SKM-1 treated with dmso at 0.1 percent for 144 hours (cell line): Measurements from ENCODE around the gene LAD1.

Experiments used
- DNase-seq: peaks from one replicate; lab custom pipeline; 2025; ENCODE audit not compliant: unreplicated experiment; lab: John Stamatoyannopoulos, UW

LAD1 gene

GRCh38 chr1:201364808-201365105 lies 34.4 kb downstream of the LAD1 start:
- no peak for DNase-seq

GRCh38 chr1:201363467-201363866 lies 35.7 kb downstream of the LAD1 start:
- DNase-seq, result no peak

DNA sequence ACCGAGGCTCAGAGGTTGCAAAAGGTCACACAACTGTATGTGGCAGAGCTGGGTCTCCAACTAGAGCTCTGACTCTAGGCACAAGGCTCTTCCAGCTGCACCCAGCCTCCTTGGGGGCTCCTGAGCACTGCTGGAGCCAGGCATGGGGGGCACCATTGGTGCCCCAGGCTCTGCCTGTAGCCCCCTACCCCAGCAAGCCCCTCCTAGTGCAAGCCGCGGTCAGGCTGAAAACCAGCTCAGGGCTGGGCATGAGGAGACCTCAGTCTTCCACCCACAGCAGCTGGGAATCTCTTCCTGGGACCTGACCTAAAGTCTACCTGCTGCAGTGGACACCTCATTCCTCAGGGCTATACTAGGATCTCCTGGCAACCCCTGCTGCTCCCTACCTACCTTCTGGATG lies 36.2 kb downstream of the LAD1 start:
- no peak for DNase-seq

DNA sequence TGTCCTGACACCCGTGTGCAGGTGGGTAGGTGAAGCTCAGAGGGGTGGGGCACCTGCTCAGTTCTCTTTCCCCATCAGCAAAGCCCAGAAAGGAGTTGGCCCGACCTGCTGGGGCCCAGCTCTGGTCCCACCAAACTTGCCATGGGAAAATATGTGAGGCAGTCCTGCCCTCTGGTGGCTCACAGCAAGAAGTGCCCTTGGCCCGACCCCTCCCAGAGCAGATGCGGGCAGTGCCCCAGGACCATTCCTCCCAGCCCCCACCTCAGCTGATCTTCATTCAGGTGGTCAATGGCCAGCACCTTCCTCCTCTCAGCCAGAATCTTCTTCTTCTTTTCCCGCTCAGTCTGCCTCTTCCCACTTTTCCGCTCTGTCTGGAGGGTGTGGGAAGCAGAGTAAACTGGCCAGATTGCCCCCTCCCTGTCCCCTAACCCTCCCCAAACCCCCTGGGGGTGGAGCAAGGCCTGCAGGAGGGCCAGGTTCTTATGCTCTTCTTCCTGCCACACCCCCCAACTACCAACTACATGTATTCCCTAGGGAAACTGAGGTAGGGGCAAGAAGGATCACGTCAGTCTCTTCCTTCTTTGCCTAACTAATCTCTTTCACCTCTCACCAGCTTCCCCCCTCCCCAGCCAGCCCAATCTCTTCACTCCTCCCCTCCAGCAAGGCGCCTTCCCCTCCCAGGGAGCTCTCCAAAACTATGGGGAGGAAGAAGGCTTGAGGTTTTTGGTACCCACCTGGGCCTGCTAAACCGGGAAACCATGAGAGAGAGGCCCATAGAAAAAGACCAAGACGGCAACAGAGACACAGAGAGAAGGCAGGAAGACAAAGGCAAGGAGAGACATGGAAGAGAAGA lies 37.2 kb downstream of the LAD1 start:
- DNase-seq, result peak; percentile 68

DNA sequence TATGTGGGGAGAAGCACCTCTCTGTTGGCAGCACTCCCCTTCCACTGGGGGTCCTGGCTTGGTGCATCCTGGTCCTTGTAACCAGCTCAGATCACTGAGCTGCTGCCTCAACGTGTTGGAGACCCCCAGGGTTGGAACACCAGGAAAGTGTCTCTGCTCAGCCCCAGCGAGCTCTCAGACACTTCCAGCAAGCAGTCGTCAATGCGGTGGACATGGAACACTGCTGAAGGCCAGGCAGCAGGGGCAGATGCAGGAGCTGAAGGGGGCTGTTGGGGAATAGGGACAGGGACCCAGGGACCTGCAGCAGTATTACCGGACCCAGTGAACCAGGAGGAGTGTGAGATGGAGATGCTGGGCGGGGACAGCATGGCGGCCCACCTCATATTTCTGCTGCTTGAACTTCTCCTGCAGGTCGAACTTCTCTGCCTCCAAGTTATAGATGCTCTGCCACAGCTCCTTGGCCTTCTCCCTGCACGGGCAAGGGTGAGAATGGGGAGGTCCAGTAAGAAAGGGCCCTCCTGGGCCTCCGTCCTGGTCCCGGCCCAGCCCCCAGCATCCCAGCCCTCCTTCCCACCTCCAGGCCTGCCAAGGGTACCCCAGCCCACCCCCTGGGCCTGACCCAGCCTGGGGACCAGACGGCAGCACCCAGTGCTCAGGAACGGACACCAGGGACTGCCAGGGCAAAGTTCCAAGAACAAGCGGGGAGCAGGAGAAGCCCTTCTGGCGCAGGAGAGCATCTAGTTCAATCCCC lies 38.0 kb downstream of the LAD1 start:
- DNase-seq, result no peak

DNA sequence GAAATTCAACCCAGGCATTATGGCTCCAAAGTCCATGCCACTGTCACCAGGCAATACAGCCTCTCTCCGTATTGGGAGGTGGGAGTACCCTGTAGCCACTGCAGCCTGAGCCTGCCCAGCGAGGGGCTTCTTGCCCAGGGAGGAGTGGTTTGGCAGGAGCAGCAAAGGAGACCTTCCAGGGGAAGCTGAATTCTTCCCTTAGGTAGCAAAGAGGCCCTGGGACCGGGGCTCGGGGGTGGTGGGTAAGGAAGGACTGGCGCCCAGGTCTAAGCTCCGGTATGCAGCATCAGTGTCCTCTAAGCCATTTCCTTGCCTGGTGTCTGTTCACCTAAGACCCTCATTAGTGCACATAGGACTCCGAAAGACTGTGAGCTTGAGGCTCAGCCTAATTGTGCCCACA lies 38.6 kb downstream of the LAD1 start:
- no peak for DNase-seq

- DNase-seq, result no peak
Observed at GRCh38 chr1:201359873-201360210, 39.3 kb downstream of the LAD1 start.

DNA sequence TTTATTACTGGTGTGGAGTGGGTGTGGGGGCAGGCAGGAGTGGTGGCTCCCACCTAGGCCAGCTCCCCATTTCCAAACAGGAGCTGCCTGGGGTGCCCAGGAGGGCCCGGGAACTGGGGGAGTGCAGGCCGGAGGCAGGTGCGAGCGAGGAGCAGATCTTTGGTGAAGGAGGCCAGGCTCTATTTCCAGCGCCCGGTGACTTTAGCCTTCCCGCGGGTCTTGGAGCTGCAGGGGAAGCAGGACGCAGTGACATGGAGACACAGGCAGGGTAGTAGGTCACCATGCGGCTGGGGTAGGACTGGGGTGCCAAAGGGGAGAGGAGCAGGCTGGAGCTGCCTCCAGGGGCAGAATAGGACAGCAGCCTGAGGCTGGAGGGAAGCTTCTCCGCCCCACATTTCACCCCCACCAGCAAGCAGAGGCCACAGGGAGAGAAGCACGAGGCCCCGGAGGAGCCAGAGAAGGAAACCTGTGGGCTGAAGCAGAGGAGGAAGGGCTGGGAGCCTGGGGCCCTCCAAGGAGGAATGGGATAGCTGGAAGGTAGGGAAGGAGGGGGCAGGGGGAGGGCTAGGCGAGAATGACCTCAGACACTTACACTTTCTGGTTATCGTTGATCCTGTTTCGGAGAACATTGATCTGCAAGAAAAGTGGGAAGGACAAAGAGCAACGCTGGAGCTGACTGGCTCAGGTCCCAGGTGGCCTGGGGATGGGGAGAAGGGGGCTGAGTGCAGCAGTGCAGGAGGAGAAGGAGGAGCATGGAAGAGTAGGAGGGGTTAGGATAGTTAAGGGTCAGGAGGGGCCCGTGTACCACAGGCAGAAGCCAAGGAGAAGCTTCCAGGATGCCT lies 39.9 kb downstream of the LAD1 start:
- no peak for DNase-seq

DNA sequence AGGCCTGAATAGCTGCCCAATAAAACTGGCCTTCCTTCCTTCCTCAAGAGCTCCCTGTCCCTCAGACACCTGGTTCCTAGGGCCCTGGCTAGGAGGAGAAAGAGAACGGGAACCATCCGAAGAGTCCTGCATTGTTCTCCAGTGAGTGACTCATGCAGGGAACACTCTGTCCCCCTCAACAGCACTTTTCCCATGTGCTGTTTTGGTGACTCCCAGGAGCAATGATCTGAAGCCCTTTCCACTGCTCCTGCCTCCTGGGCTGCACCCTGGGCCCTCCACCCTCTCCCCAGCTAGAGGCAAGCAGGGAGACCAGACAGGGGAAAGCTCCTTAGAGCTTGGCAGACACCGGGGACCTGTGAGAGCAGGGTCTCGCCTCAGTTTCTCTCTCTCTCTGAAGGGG lies 40.5 kb downstream of the LAD1 start:
- DNase-seq, result no peak

- DNase-seq, result no peak
Observed at GRCh38 chr1:201357636-201358348, 41.3 kb downstream of the LAD1 start.

DNA sequence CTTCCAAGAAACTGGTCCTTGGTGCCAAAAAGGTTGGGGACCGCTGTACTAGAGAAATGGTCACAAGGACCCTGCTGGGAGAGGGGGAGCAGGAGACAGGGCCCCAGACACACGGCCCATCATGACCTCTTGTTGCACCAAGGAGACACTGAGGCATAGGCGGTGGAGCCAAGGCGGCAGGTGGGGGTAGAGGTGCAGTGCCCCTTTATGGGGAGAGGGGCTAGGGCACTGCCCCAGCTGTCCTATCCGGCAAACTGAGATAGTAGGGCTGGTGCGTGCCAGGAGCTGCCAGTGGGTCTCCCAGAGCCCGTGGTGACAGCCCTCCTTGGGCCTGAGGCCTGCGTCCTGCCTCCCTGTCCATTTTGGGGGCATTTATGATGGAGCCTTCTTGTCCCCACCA lies 41.9 kb downstream of the LAD1 start:
- no peak for DNase-seq

DNA sequence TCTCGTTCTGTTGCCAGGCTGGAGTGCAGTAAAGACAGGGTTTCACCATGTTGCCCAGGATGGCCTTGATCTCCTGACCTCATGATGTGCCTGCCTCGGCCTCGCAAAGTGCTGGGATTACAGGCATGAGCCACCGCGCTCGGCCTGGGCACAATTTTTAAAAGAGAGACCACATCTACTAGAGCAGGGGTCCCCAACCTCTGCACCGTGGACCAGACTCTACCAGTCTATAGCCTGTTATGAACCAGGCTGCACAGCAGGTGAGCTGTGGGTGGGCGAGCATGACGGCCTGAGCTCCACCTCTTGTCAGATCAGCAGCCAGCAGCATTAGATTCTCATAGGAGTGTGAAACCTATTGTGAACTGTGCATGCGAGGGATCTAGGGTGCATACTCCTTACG lies 42.4 kb downstream of the LAD1 start:
- DNase-seq, result no peak

DNA sequence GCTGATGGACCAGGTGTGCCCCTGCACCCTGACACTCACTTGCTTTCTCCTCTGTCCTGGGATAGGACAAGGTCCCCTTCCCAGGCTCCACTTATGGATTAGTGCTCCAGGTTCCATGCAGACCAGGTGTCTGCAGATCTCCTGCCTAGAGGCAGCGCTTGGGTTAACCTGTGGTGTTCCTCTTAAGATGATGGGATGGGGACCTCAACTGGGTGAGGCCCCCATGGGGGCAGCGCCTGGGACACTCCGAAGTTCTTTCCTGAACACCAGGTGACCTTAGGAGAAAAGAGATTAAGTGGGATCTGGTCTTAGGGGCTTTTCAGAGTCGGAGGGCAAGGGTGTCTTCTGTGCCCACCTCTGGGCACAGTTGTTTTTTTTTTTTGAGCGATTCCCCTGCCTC lies 42.9 kb downstream of the LAD1 start:
- DNase-seq, result no peak

DNA sequence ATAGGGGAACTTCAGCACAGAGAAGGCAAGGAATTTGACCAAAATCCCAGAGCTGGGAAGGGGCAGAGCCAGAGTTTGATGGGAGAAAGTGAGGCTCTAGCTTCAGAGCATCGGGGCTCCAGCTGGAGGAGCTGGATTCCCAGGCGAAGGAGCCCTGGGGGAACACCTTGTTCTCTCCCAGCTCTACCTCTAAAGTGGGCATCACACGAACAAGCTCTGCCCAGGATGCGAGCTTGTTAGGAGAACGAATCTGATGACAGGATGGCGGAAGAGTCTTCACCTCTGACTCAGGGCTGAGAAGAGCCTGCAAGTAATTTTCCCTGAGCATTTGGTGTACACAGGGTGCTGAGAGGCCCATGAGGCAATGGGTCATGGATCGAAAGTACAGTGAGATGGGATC lies 43.7 kb downstream of the LAD1 start:
- DNase-seq, result no peak

GRCh38 chr1:201354901-201355295 lies 44.2 kb downstream of the LAD1 start:
- no peak for DNase-seq

- DNase-seq, result no peak
Observed at GRCh38 chr1:201354151-201354900, 44.8 kb downstream of the LAD1 start.

GRCh38 chr1:201353186-201353940 lies 45.8 kb downstream of the LAD1 start:
- no peak for DNase-seq

GRCh38 chr1:201351617-201352016 lies 47.5 kb downstream of the LAD1 start:
- DNase-seq, result no peak

- no peak for DNase-seq
Observed at GRCh38 chr1:201350884-201351283, 48.2 kb downstream of the LAD1 start.

DNA sequence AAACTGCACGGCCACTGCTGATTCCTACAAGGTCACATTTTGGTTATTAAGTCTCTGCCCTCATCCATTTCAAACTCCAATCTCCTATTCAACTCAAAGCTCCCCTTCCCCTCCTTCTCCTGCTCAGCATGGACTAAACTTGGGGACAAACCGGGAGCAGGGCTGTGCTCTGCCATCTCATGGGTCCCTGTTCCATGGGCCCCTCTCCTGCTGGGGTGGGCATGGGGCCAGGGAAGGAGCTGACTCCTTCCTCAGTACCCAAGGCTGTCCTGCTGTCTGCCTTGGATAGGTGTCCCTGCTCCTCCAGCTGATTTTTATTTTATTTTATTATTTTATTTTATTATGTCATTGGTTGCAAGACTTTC lies 48.8 kb downstream of the LAD1 start:
- no peak for DNase-seq
